ENCODE results near the gene STEAP2.

The STEAP2 gene

DNA sequence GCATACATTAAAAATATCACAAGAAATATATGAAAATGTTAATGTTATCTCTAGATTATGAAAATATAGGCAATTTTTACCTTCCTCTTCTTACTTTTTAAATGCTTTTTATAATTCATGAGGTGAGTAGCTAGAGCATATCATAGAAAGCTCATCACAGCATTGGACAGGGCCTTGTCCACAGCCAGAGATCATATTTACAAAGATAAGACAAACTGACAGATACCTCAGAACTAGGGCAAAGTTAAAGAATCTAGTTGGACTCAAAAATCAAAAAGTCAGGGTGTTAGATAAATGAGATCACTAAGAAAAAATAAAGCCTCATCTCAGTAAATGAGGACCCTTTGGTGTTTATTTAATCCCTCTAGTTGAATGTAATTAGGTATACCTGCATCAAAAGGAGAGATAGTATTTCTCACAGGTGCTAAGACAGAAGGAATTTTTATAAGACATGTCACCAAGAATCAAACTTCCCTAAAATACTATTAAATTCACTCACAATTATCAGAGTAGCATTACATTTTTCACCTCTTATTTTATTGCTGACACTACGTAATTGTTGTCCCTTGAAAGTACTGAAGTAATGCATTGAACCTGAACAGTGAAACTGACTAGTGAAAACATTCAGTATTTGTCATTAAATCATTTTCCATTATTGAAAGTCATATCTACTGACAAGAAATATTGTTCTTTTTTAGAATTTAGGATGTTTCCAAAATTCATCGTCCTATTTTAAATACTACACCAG lies 59.1 kb downstream of the STEAP2 start:
- DNase-seq (ENCODE audit: low read depth): no peak

DNA sequence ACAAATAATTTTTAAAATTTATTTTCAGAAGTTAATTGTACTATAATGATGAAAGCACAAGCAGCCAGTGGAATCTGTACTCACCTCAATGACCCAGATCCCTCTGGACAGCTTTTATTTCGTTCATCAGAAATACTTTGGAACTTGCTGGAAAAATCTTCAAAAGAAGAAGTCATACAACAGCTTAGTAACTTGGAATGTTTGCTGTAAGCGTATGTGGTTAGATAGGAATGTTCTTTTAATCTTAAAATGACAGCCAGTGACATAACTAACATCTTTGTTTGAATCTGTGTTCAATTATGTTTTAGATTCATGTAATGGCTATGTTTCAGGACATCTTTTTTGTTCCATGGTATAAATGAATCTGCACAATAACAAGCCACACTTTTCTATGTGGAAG lies 60.2 kb downstream of the STEAP2 start:
- no peak for DNase-seq (ENCODE audit: low read depth)

DNA sequence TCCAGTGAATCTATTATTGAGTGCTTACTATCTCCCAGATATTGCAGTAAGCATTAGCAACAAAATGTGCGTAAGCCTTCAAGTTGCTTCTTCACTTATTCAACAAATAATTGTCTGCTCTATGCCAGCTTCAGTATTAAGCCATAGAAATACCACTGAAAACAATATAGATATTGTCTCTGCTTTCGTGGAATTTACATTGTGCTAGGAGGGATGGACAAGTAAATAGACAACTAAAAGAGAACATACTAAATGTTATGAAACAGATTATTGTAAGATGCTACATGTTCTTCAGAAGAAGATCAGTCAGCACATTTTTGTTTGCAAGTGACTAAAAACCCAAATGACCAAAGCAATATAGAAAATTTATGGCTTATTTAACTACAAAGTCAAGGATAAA lies 60.7 kb downstream of the STEAP2 start:
- DNase-seq (ENCODE audit: low read depth): no peak

DNA sequence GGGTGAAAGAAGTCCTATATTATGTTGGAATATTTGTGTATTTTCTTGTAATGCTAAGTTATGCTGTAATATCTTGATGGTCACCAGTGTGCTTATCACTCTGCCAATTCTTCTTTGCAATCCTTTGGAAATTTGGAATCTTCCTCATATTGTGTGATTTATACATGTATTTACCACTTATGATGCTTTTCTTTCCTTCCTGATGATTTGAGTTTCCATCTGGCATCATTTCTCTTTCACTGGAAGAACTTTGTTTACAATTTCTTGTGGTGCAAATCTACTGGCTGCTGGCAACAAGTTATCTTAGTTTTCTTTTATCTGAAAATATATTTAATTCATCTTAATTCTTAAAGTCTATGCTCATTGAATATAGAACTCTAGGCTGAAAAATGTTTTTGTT lies 62.6 kb downstream of the STEAP2 start:
- no peak for DNase-seq (ENCODE audit: low read depth)

DNA sequence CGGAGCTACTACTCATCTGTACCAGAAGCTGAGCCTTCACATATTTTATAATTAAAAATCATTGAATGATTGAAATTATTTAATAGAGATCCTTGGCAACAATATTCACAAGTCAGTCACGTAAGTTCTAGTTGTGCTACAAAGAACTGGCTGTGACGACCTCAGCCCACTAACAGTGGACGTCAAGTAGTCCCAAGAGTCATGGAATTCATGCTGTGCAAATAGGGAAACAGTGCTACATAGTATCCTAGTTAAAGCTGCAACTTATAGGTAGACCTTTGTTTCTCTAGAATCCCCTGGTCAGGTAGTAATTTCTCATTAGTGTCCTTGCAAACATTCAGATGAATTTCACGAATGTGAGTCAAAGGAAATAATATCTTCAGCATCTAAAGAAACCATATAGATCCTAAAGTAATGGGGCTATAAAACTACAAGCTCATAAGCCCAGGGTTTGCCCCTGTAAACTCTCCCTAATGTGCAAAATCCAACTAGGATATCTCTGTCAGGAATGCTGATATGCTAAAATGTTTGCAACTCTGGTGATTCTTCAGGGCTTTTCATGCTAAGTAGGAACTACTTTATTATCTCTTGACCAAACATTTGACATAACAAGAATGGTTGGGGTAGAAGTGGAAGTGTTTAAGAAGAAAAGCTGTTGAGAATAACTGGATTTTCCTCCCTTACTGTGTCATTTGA lies 64.6 kb downstream of the STEAP2 start:
- DNase-seq (ENCODE audit: low read depth): no peak

Measured in HS-27A (cell line).